SK-N-SH (cell line): ENCODE measurements around the gene GZMA. TPM values are rescaled to one million over a fixed set of nuclear protein-coding genes. Genes with fewer than 3 reads are reported as not detected.

Experiments
- CTCF ChIA-PET: fragments of 300-600, 350-600 bp; formaldehyde crosslinking; extraction: SDS; loops from one replicate; lab custom pipeline; 2021; lab: Yijun Ruan, JAX
- POLR2A ChIA-PET: fragments of 350-600 bp; sonication (Branson Sonifier 250); formaldehyde crosslinking; extraction: SDS; loops from one replicate; lab custom pipeline; 2020; ENCODE audit warnings: antibody characterized with exemption, inconsistent platforms; lab: Yijun Ruan, JAX
- DNase-seq: peaks from one replicate; pipeline ENCODE4 v3.0.0; 2012
- H2AFZ ChIP-seq: fragments of 200-600 bp; sonication (generic); 2 replicates; pipeline ENCODE4 v1.8.1; 2016; ENCODE audit warnings: antibody characterized with exemption, mild to moderate bottlenecking, low read depth
- H3F3A ChIP-seq: fragments of 200-600 bp; sonication (generic); replicated peaks from 2 replicates; pipeline ENCODE3; 2016; ENCODE audit warnings: antibody characterized with exemption, mild to moderate bottlenecking; ENCODE audit not compliant: insufficient read depth
- H3K27ac ChIP-seq, 2 experiments: fragments of 200-500 bp in 1 of 2; fragments of 200-600 bp in 1 of 2; sonication (Bioruptor generic) in 1 of 2; sonication (generic), shearing (Covaris generic) in 1 of 2; 2 replicates each; pipeline versions ENCODE4 v1.5.1 to v1.6.1; 2014 to 2016; ENCODE audit warnings: low read depth in 2 of 2, inconsistent platforms in 1 of 2, low read length in 1 of 2, mild to moderate bottlenecking in 1 of 2, mixed read lengths in 1 of 2
- H3K27me3 ChIP-seq: fragments of 200-600 bp; sonication (generic), shearing (Covaris generic); 2 replicates; pipeline ENCODE4 v1.6.1; 2016; ENCODE audit warnings: mixed run types; ENCODE audit not compliant: insufficient read depth
- H3K36me3 ChIP-seq, 2 experiments: fragments of 200-500 bp in 1 of 2; fragments of 200-600 bp in 1 of 2; sonication (Bioruptor generic) in 1 of 2; sonication (generic) in 1 of 2; replicated peaks in 1 of 2; 2 replicates each; pipeline versions ENCODE3 to v1.5.1; 2014 to 2016; ENCODE audit warnings: low read length in 1 of 2, mild to moderate bottlenecking in 1 of 2; ENCODE audit not compliant: insufficient read depth in 2 of 2, control insufficient read depth in 1 of 2
- H3K4me1 ChIP-seq, 2 experiments: fragments of 200-500 bp in 1 of 2; fragments of 200-600 bp in 1 of 2; sonication (Bioruptor generic) in 1 of 2; sonication (generic), shearing (Covaris generic) in 1 of 2; 2 replicates each; pipeline versions ENCODE4 v1.5.1 to v1.6.1; 2014 to 2016; ENCODE audit warnings: low read depth in 1 of 2, low read length in 1 of 2, mixed run types in 1 of 2; ENCODE audit not compliant: insufficient read depth in 2 of 2, control insufficient read depth in 1 of 2
- H3K4me2 ChIP-seq: fragments of 200-600 bp; sonication (generic), shearing (Covaris generic); 2 replicates; pipeline ENCODE4 v1.6.1; 2017; ENCODE audit warnings: mixed run types
- H3K4me3 ChIP-seq, 2 experiments: fragments of 200-500 bp in 1 of 2; fragments of 200-600 bp in 1 of 2; sonication (Bioruptor generic) in 1 of 2; sonication (generic), shearing (Covaris generic) in 1 of 2; 2 replicates each; pipeline versions ENCODE4 v1.5.1 to v1.8.1; 2014 to 2016; ENCODE audit warnings: low read depth in 2 of 2, inconsistent platforms in 1 of 2, low read length in 1 of 2, mild to moderate bottlenecking in 1 of 2, mixed read lengths in 1 of 2, moderate library complexity in 1 of 2
- H3K79me2 ChIP-seq: fragments of 200-600 bp; sonication (generic); 2 replicates; pipeline ENCODE4 v1.8.1; 2017; ENCODE audit warnings: mild to moderate bottlenecking; ENCODE audit not compliant: insufficient read depth
- H3K9ac ChIP-seq: fragments of 200-600 bp; sonication (generic); 2 replicates; pipeline ENCODE4 v1.6.1; 2017; ENCODE audit warnings: mixed run types
- H3K9me2 ChIP-seq: fragments of 200-600 bp; sonication (generic); 2 replicates; pipeline ENCODE4 v1.6.1; 2017; ENCODE audit warnings: mixed run types
- H3K9me3 ChIP-seq: fragments of 200-600 bp; sonication (generic); 2 replicates; pipeline ENCODE4 v1.6.1; 2017; ENCODE audit warnings: mixed run types, mild to moderate bottlenecking, moderate library complexity
- H4K20me1 ChIP-seq: fragments of 200-600 bp; sonication (generic); 2 replicates; pipeline ENCODE4 v1.6.1; 2017; ENCODE audit warnings: mild to moderate bottlenecking, mixed run types; ENCODE audit not compliant: insufficient read depth
- CTCF ChIP-seq: fragments of 200-600 bp; sonication (generic); IDR thresholded peaks from 2 replicates; pipeline ENCODE4 v1.6.1; 2017; ENCODE audit warnings: antibody characterized with exemption, mild to moderate bottlenecking, moderate library complexity
- ELF1 ChIP-seq: IDR thresholded peaks from 2 replicates; pipeline ENCODE4 v1.4.0; 2012
- EP300 ChIP-seq, 2 experiments: IDR thresholded peaks; 2 replicates each; pipeline versions ENCODE4 v1.4.0 to v1.6.1; 2012; ENCODE audit warnings: borderline replicate concordance in 1 of 2, low read depth in 1 of 2, low read length in 1 of 2
- GABPA ChIP-seq: IDR thresholded peaks from 2 replicates; pipeline ENCODE4 v1.4.0; 2012; ENCODE audit warnings: low read depth, mild to moderate bottlenecking
- GATA2 ChIP-seq: sonication (generic); formaldehyde crosslinking; IDR thresholded peaks from 2 replicates; pipeline ENCODE4 v1.5.0; 2020; ENCODE audit warnings: mild to moderate bottlenecking, missing genetic modification reagents
- MXI1 ChIP-seq: IDR thresholded peaks from 2 replicates; pipeline ENCODE4 v1.6.1; 2012; ENCODE audit warnings: mild to moderate bottlenecking, low read depth, low read length, improper control_type of control experiment
- NRF1 ChIP-seq: IDR thresholded peaks from 2 replicates; pipeline ENCODE4 v1.6.1; 2012; ENCODE audit warnings: low read depth, mild to moderate bottlenecking, low read length
- POLR2AphosphoS5 ChIP-seq: IDR thresholded peaks from 2 replicates; pipeline ENCODE4 v1.6.1; 2012; ENCODE audit warnings: low read depth, low read length
- RCOR1 ChIP-seq: fragments of 150-350 bp; IDR thresholded peaks from 2 replicates; pipeline ENCODE4 v1.6.1; 2017; ENCODE audit warnings: antibody characterized with exemption, low read length
- RFX5 ChIP-seq: IDR thresholded peaks from 2 replicates; pipeline ENCODE4 v1.6.1; 2012; ENCODE audit warnings: mild to moderate bottlenecking, improper control_type of control experiment, low read length
- RXRA ChIP-seq: IDR thresholded peaks from 2 replicates; pipeline ENCODE4 v1.4.0; 2012; ENCODE audit warnings: low read depth, mild to moderate bottlenecking, borderline replicate concordance
- SMC3 ChIP-seq: IDR thresholded peaks from 2 replicates; pipeline ENCODE4 v1.6.1; 2012; ENCODE audit warnings: low read depth, low read length, improper control_type of control experiment
- TAF1 ChIP-seq: IDR thresholded peaks from 2 replicates; pipeline ENCODE4 v1.6.1; 2012; ENCODE audit warnings: low read depth, mild to moderate bottlenecking, low read length, moderate library complexity, borderline replicate concordance
- TCF12 ChIP-seq: IDR thresholded peaks from 2 replicates; pipeline ENCODE4 v1.4.0; 2012
- TEAD4 ChIP-seq: IDR thresholded peaks from 2 replicates; pipeline ENCODE4 v1.4.0; 2012; ENCODE audit warnings: mild to moderate bottlenecking, borderline replicate concordance; ENCODE audit not compliant: insufficient read depth
- USF2 ChIP-seq: fragments of 150-350 bp; IDR thresholded peaks from 2 replicates; pipeline ENCODE4 v1.6.1; 2017; ENCODE audit warnings: antibody characterized with exemption, low read length, low read depth, borderline replicate concordance
- YY1 ChIP-seq: IDR thresholded peaks from 2 replicates; pipeline ENCODE4 v1.4.0; 2012; ENCODE audit warnings: low read depth, mild to moderate bottlenecking
- WGBS: methylation state at CpG from one replicate; pipeline ENCODE4 v1.1.6; 2017; ENCODE audit warnings: low lambda C conversion rate; 5-methylcytosine and 5-hydroxymethylcytosine counted together
- polyA plus RNA-seq, 3 experiments: library from polyadenylated mRNA; depleted of rRNA; stranded (reverse); fragments of >200 nt; gene quantifications; 2 replicates each; pipeline ENCODE4 v1.2.3, GENCODE V29; 2012
- TF ChIP-seq, protein P1 (sequence below): IDR thresholded peaks from 2 replicates; pipeline ENCODE4 v1.4.0; 2012; ENCODE audit warnings: low read depth, borderline replicate concordance
- TF ChIP-seq, protein P2 (sequence below): IDR thresholded peaks from 2 replicates; pipeline ENCODE4; 2012

GZMA gene
- polyA plus RNA-seq, 1 of the 3 experiments (the other 2 are of a cell fraction): 0.07 TPM

GRCh38 chr5:55072666-55073065 is 29.8 kb upstream of the GZMA start (continued):
- TF ChIP-seq, protein P1, sequence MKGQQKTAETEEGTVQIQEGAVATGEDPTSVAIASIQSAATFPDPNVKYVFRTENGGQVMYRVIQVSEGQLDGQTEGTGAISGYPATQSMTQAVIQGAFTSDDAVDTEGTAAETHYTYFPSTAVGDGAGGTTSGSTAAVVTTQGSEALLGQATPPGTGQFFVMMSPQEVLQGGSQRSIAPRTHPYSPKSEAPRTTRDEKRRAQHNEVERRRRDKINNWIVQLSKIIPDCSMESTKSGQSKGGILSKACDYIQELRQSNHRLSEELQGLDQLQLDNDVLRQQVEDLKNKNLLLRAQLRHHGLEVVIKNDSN: no peak
- no peak for TF ChIP-seq ELF1
- no peak for TF ChIP-seq RXRA
- TF ChIP-seq POLR2AphosphoS5: no peak
- TF ChIP-seq GATA2 (CRISPR knock-in tag): no peak
- TF ChIP-seq TEAD4: no peak
- TF ChIP-seq, all 33 proteins: peak for 0

- Histone ChIP-seq H3K4me2 (no peak overlapping the region), H3K36me3 (no peaks in the 10 kb centered on the region), H3K27ac (no peak overlapping the region), H2AFZ (0 out of 2 replicates have a peak overlapping the region, but pooled peaks have one; percentile 36), H3K9me3 (no peaks in the 10 kb centered on the region), H3K4me3 (no peak overlapping the region), H3K4me1 (no peaks in the 10 kb centered on the region), H3F3A (no peaks in the 10 kb centered on the region), H3K9ac (no peak overlapping the region), H3K9me2 (no peaks in the 10 kb centered on the region), H4K20me1 (no peaks in the 10 kb centered on the region), H3K79me2 (no peaks in the 10 kb centered on the region), H3K27me3 (peaks cover 9% of the 10 kb centered on the region; the same call in 1 of the 2 replicates)
- CTCF ChIA-PET: interaction anchor here (2.0 kb wide), 1 partner anchor 73 kb away, joined by 4 read pairs; no protein-coding TSS in a partner anchor
- 34% methylated on average over 3 of the region's 3 CpGs for WGBS
- DNase-seq: no peak
- no peak for TF ChIP-seq EP300 (IDR thresholded peaks at IDR 0.05; ENCODE audit: borderline replicate concordance in 1 of 2, low read depth in 1 of 2, low read length in 1 of 2)
- TF ChIP-seq, protein P2, sequence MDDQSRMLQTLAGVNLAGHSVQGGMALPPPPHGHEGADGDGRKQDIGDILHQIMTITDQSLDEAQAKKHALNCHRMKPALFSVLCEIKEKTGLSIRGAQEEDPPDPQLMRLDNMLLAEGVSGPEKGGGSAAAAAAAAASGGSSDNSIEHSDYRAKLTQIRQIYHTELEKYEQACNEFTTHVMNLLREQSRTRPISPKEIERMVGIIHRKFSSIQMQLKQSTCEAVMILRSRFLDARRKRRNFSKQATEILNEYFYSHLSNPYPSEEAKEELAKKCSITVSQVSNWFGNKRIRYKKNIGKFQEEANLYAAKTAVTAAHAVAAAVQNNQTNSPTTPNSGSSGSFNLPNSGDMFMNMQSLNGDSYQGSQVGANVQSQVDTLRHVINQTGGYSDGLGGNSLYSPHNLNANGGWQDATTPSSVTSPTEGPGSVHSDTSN: no peak
- no peak for TF ChIP-seq POLR2AphosphoS5
- no peak for TF ChIP-seq RFX5
- no peak for TF ChIP-seq NRF1
- TF ChIP-seq MXI1: no peak
- TF ChIP-seq USF2: no peak
- no peak for TF ChIP-seq CTCF
- no peak for TF ChIP-seq GABPA
- no peak for TF ChIP-seq RCOR1
- TF ChIP-seq SMC3: no peak
- no peak for TF ChIP-seq YY1
- no peak for TF ChIP-seq TCF12
- TF ChIP-seq TEAD4: no peak
- no peak for TF ChIP-seq TAF1
- POLR2A ChIA-PET: no interaction called here
Observed at GRCh38 chr5:55073211-55073610, 29.2 kb upstream of the GZMA start.
